ENCODE measurements around the gene ACTMAP. TPM values are rescaled to one million over a fixed set of nuclear protein-coding genes. Genes with fewer than 3 reads are reported as not detected.
"Not testable (repeated sequence)": the region's sequence is repeated elsewhere in the genome, so short reads cannot be mapped to it uniquely, and the experiment has no call there.

Gene ACTMAP
- total RNA-seq, 4 donors from 2014 or later = 3.3 to 8.5 (median 4.5) TPM

DNA sequence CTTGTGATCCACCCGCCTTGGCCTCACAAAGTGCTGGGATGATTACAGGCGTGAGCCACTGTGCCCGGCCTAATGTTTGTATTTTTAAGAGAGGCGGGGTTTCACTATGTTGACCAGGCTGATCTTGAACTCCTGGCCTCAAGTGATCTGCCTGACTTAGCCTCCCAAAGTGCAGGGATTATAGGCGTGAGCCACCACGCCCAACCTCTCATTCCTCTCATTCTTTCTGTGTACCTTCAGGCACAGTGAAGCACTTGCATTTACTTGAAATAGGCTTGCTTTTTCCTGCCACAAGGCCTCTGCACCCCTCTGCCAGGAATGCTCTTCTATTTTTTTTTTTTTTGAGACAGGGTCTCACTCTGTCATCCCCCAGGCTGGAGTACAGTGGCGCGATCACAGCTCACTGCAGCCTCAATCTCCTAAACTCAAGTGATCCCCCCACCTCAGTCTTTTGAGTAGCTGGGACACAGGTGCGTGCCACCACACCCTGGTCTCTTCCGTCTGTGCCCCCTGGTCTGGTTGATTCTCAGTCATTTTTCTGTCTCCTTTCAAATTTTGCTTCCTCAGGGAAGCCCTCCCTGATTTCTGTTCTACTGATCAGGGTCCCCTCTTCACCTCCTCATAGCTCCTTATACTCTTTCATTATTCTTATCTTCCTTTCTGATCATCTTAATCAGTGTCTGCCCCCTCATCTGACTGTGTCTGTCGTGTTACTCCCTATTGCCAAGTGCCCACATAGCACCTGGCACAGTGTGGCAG is 15.1 kb downstream of the ACTMAP start:
- no peak for TF ChIP-seq POLR2A (IDR thresholded peaks at IDR 0.05)
- TF ChIP-seq, protein P1, sequence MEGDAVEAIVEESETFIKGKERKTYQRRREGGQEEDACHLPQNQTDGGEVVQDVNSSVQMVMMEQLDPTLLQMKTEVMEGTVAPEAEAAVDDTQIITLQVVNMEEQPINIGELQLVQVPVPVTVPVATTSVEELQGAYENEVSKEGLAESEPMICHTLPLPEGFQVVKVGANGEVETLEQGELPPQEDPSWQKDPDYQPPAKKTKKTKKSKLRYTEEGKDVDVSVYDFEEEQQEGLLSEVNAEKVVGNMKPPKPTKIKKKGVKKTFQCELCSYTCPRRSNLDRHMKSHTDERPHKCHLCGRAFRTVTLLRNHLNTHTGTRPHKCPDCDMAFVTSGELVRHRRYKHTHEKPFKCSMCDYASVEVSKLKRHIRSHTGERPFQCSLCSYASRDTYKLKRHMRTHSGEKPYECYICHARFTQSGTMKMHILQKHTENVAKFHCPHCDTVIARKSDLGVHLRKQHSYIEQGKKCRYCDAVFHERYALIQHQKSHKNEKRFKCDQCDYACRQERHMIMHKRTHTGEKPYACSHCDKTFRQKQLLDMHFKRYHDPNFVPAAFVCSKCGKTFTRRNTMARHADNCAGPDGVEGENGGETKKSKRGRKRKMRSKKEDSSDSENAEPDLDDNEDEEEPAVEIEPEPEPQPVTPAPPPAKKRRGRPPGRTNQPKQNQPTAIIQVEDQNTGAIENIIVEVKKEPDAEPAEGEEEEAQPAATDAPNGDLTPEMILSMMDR (IDR thresholded peaks at IDR 0.05) = no peak
- 95 to 98% methylated on average over 11 of the region's 11 CpGs for WGBS, 2 donors

DNA sequence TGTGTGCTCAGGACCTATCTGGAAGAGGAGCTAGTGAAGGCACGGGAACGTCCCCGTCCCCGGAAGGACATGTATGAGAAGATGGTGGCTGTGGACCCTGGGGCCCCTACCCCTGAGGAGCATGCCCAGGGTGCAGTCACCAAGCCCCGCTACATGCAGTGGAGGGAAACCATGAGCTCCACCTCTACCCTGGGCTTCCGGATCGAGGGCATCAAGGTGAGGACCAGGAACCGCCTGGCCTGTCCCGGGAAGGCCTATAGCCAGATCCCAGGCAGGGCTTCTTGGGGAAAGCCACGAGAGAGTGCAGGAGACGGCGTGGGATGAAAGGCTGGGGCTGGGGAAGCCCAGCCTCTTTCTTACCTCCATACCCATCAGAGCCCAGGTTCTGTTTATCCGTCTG is 17.1 kb downstream of the ACTMAP start:
- WGBS, 2 donors = 96 to 97% methylated on average over 12 to 13 of the region's 13 CpGs
- intact Hi-C loops (cut with DNase I) = no loop called here
- H3K36me3 ChIP-seq = peaks cover 80 to 87% of the 10 kb centered on the region in 2 donors

More for the DNA sequence above, 15.1 kb downstream of the ACTMAP start:
- Histone ChIP-seq H3K9me3 (no peaks in the 10 kb centered on the region), H3K4me3 (replicated peaks in 1 of 3) (no peak overlapping the region), H3K4me1 (no peaks in the 10 kb centered on the region), H3K27me3 (no peaks in the 10 kb centered on the region), H3K27ac (no peak overlapping the region), H3K36me3 (peaks cover 79 to 81% of the 10 kb centered on the region in 2 donors)
- intact Hi-C loops (cut with DNase I) = no loop called here
- DNase-seq = no peak

DNA sequence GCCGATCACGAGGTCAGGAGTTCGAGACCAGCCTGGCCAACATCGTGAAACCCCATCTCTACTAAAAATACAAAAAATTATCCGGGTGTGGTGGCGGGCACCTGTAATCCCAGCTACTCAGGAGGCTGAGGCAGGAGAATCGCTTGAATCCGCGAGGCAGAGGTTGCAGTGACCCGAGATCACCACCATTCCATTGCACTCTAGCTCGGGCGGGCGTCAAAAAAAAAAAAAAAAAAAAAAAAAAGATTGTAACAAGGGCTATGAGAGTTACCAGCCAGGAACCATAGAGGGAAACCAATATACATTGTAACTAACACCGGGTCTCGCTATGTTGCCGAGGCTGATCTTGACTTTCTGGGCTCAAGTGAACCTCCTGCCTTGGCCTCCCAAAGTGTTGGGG is 18.0 kb downstream of the ACTMAP start:
- H3K27me3 ChIP-seq; H3K27ac ChIP-seq; DNase-seq; H3K4me1 ChIP-seq; H3K4me3 ChIP-seq (replicated peaks in 1 of 3); H3K9me3 ChIP-seq; intact Hi-C loops (cut with DNase I): not testable (repeated sequence)
- peaks cover 82 to 92% of the 10 kb centered on the region in 2 donors for H3K36me3 ChIP-seq
- 93 to 94% methylated on average over 16 of the region's 16 CpGs for WGBS, 2 donors

More for the DNA sequence above, 17.1 kb downstream of the ACTMAP start:
- H3K27ac ChIP-seq = no peak overlapping the region
- H3K27me3 ChIP-seq = no peaks in the 10 kb centered on the region
- no peak overlapping the region for H3K4me3 ChIP-seq (replicated peaks in 1 of 3)
- H3K9me3 ChIP-seq = no peaks in the 10 kb centered on the region
- no peaks in the 10 kb centered on the region for H3K4me1 ChIP-seq
- DNase-seq = no peak
- TF ChIP-seq, protein P1 (IDR thresholded peaks at IDR 0.05) = no peak
- TF ChIP-seq POLR2A (IDR thresholded peaks at IDR 0.05) = no peak

DNA sequence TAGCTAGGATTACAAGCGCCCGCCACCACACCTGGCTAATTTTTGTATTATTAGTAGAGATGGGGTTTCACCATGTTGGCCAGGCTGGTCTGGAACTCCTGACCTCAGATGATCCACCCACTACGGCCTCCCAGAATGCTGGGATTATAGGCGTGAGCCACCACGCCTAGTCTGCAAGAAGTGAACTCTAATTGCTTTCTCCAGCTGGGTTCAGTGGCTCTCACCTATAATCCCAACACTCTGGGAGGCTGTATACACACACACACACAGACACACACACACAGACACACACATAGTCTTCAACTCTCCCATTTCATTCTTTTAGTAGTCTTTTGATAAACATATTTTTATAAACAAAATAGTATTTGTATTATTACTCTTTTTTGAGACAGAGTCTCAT is 20.2 kb downstream of the ACTMAP start:
- H3K27me3 ChIP-seq; H3K4me3 ChIP-seq (replicated peaks in 1 of 3); H3K9me3 ChIP-seq; H3K4me1 ChIP-seq; DNase-seq; H3K27ac ChIP-seq; intact Hi-C loops (cut with DNase I): not testable (repeated sequence)
- H3K36me3 ChIP-seq = peaks cover 83 to 88% of the 10 kb centered on the region in 2 donors
- whole genome bisulfite sequencing, 2 donors = 92 to 93% methylated on average over 5 of the region's 5 CpGs

DNA sequence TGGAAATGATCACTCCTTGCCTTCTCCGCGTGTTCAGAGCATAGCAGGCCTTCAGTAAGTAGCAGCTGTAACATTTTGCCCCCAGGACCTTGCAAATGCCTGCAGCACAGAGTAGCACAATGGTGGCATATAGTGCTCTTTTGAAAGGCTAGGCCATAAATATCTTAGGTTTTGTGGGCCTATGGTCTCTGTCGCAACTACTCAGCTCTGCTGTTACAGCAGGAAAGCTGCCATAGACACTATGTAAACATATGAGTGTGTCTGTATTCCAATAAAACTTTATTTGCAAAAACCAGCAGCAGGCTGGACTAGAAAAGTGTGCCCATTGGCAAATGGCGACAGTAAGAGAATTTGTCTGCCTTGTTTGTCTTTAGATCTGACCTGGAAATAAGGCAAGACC is 24.0 kb downstream of the ACTMAP start:
- intact Hi-C loops (cut with DNase I) = no loop called here
- H3K4me1 ChIP-seq = peaks cover 8 to 25% of the 10 kb centered on the region in 2 donors
- 93 to 100% methylated on average over 4 of the region's 4 CpGs for WGBS, 2 donors
- no peak for DNase-seq
- TF ChIP-seq, protein P1 (IDR thresholded peaks at IDR 0.05) = no peak
- H3K27me3 ChIP-seq = no peaks in the 10 kb centered on the region
- H3K4me3 ChIP-seq (replicated peaks in 1 of 3) = no peak overlapping the region
- H3K36me3 ChIP-seq = peaks cover 66 to 70% of the 10 kb centered on the region in 2 donors
- no peaks in the 10 kb centered on the region for H3K9me3 ChIP-seq
- no peak overlapping the region for H3K27ac ChIP-seq

DNA sequence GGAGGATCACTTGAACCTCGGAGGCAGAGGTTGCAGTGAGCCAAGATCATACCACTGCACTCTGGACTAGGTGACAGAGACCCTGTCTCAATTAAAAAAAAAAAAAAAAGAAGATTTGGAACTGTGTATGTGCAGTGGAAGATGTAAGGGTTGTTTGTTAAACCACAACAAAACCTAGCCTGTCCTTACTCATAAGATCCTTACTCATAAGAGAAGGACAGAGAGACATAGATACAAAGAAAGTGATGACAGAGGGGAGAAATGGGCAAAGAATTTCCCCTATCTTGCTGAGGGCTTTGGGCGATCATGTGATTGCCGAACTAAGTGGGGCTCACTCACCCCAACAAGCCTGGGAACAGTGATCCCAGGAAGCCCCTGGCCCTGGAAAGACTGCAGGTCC is 25.4 kb downstream of the ACTMAP start:
- intact Hi-C loops (cut with DNase I) = no loop called here
- Histone ChIP-seq H3K27ac (no peak overlapping the region), H3K4me1 (peaks cover 22 to 39% of the 10 kb centered on the region in 2 donors), H3K36me3 (peaks cover 51 to 56% of the 10 kb centered on the region in 2 donors), H3K9me3 (no peaks in the 10 kb centered on the region), H3K4me3 (replicated peaks in 1 of 3) (no peak overlapping the region), H3K27me3 (no peaks in the 10 kb centered on the region)
- 89 to 91% methylated on average over 3 of the region's 3 CpGs for WGBS, 2 donors
- TF ChIP-seq POLR2A (IDR thresholded peaks at IDR 0.05) = no peak
- TF ChIP-seq, protein P1 (IDR thresholded peaks at IDR 0.05) = no peak
- no peak for DNase-seq

Data from thyroid gland (tissue), 4 donors.